HTR-8/SVneo (cell line): ENCODE results near the gene TNNI3.
"Not testable (repeated sequence)": the region's sequence is repeated elsewhere in the genome, so short reads cannot be mapped to it uniquely, and the experiment has no call there.

Experiments used
- DNase-seq: peaks from one replicate; pipeline ENCODE4 v3.0.0; 2011; ENCODE audit warnings: low spot score, mixed read lengths; ENCODE audit not compliant: insufficient read length
- FAIRE-seq: peaks from 2 replicates; lab custom pipeline; 2011; peaks lifted over from hg19 to GRCh38; lab: Jason Lieb, UNC

TNNI3 gene

DNA sequence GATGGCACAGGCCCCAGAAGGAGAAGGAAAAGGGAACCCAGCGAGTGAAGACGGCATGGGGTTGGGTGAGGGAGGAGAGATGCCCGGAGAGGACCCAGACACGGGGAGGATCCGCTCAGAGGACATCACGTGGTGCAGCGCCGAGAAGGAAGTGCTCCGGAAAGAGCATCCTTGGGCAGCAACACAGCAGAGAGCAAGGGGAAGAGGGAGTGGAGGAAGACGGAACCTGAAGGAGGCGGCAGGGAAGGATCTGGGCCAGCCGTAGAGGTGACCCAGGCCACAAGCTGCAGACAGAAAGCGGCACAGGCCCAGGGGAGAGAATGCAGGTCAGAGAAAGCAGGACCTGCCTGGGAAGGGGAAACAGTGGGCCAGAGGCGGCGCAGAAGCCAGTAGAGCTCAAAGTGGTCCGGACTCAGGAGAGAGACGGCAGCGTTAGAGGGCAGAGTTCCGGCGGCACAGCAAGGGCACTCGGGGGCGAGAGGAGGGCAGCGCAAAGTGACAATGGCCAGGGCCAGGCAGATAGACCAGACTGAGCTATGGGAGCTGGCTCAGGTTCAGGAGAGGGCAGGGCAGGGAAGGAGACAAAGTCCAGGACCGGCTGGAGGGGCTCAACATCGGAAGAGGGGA lies 41.2 kb downstream of the TNNI3 start:
- DNase-seq (peak; percentile 60), FAIRE-seq (no peak)

- DNase-seq = no peak
- no peak for FAIRE-seq
These were observed 42.0 kb downstream of the TNNI3 start for GRCh38 chr19:55115446-55116065.

- no peak for DNase-seq
- FAIRE-seq = no peak
These were observed 42.9 kb downstream of the TNNI3 start for GRCh38 chr19:55114566-55115145.

- DNase-seq (peak; percentile 45), FAIRE-seq (no peak)
These were observed 43.9 kb downstream of the TNNI3 start for GRCh38 chr19:55113570-55114039.

DNA sequence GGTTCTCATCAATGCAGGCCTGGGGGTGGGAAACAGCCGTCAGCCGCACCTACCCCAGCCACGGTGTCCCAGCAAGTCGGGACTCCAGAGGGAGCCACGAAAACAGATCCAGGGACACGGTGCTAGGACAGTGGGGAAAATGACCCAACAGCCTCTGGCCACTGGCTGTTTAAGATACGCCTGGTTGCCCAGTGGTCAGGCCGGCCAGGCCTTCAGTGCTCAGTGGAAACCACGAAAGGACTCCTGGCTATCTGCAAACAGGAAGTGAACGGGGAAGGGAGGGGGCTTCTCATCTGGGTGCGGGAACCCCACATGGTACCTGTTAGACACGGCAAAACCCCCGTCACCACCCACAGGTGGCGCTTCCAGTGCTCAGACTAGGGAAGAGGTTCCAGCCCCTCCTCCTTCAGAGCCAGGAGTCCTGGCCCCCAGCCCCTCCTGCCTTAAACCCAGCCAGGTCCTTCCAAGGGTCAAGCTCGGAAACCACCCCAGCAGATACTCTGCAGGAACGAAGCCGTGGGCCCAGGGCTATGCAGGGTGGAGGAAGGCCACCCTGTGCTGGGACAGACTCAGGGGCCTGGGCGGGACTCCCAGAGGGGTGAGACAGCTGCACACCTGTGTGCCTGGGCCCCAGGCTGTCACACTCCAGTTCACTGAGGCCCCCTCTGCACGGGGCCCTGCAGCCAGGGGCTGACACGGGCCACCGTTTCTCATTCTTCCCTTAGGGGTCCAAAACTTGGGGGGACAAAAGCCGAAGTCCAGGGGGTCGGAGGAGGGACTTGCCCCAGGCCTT lies 44.6 kb downstream of the TNNI3 start:
- no peak for FAIRE-seq
- DNase-seq = no peak

DNA sequence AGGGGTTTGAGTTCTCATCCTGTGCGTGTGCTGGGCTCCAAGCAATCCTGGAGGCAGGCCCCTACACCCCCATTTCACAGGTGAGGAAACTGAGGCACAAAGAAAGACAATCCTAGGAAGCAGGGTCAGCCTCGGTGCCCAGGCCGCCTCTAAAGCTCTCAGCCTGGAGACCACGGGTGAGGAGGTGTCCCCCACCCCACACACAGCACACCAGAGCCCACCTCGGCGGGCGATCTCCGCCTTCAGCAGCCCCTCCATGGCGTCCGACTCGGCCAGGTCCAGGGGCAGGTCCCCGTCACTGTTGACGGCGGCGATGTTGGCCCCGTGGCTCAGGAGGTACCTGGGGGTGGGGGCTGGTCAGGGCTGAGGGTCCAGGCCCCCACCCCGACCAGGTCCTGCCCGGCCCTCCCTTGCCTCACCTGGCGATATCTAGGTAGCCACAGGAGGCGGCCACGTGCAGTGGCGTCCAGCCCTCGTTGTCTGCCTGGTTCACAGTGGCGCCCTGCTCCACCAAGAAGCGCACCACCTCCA lies 45.2 kb downstream of the TNNI3 start:
- FAIRE-seq (no peak), DNase-seq (no peak)

DNA sequence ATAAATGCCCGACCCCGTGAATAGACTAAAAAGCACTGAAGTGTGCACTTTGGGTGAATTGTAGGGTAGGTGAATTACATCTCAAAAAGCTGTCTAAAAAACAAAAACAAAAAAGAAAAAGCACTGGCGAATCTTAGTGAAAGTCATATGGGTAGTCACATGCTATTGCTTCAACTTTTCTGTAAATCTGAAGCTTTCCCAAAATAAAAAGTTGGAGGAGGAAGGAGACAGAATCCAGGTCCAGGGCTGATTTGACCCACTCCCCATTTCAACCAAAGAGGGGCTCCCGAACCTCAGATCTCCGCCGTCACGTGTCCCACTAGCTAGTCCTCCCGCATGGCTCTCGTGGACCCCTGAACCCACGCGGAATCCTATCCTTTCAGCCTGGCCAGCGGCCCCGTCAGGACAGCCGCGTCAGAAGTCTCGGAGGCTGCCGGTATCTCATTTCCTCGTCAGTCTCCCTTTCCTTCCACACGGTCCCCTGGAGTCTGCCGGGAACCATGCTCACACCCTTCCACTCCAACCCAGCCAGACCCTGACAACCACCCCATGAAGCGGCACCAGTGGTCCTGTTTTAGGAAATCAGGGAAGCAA lies 46.2 kb downstream of the TNNI3 start:
- no peak for DNase-seq
- no peak for FAIRE-seq

DNA sequence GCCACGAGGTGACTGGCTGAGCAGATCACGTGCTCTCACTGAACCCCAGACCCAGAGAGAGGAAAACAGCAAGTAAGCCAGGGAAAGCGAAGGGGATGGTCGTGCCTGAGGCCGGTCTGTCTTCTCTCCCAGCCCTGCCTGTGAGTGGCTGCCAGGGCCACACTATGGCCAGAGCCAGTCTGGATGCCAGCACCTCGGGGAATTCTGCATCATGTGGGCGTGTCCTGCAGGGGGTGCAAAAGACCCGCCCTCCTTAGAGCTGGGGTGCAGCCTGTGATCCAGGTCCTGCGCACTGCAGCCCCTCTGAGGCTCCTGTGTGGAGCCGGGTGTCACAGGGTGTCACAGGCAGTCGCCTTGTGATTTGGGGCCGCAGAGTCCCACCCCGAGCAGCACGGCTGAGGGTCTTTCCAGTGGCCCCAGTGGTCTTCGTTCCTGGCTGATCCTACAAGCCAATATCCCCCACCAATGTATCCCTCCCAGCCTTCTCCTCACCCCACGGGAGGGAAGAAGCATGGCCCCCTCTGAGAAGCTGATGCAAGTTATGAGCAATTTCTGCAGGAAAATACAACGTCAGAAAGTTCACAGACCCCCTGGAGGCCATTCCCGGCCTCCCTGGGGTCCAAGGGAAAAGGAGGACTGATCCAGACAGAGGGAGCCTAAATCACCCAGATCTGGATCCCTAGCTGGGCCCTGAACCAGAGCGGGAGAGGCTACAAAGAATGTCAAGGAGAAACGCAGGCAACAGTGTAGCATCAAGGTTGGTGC lies 47.8 kb downstream of the TNNI3 start:
- DNase-seq = no peak
- FAIRE-seq = no peak

GRCh38 chr19:55107252-55107651 lies 50.3 kb downstream of the TNNI3 start:
- not testable (repeated sequence) for DNase-seq, FAIRE-seq

DNA sequence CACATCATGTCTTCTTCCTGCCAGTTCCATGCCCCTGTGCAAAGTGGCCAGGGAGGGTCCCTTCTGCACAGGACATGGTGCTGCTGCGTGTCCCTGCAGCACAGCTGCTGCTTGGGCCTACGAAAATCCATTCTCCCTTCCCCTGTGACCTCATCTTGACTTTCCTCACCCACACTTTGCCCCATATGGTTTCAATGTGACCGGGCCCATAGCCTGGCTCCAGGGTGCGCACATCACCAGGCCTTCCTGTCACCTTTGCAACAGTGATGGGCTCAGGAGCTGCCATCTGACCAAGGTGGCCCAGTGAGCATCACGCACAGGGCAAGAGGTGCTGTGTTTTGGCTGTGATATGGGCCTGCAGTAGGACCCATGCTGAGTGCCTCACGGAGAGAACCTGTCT lies 50.9 kb downstream of the TNNI3 start:
- FAIRE-seq (no peak), DNase-seq (no peak)

- no peak for FAIRE-seq
- DNase-seq = no peak
These were observed 52.3 kb downstream of the TNNI3 start for GRCh38 chr19:55105237-55105636.

GRCh38 chr19:55103190-55103589 lies 54.3 kb downstream of the TNNI3 start:
- DNase-seq (no peak), FAIRE-seq (no peak)
